ENCODE measurements around the gene DTWD1. TPM values are rescaled to one million over a fixed set of nuclear protein-coding genes. Genes with fewer than 3 reads are reported as not detected.

DTWD1 gene
- total and polyA plus RNA-seq, 9 of the 15 experiments (the other 6 are each of a cell fraction or from before 2014, with no cell fraction given), result 23.1 to 76.4 (median 36.5) TPM

DNA sequence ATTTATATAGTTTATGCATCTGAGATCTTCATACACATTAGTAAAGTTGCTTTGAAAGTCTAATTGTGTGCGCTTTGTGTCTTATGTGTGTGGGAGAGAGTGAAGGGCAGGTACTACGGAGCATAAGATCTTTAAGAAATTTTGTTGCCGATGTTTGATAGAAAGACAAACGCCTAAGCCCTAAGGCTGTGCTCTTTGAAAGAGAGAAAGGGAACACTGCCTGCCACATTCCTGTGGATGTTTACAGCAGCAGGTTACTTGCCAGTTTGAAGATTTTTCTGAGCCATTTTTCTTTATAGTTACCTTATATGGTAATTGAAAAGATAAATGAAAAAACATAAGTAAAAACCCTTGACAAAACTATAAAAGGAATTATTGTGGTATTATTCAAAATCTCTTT is 17.0 kb downstream of the DTWD1 start:
- Histone ChIP-seq H3K9ac (ENCODE audit: insufficient read depth in 1 of 2, low read depth in 2 of 2, low read length in 2 of 2) (no peak overlapping the region), H4K20me1 (replicated peaks; ENCODE audit: control insufficient read depth, insufficient read depth, low read length) (no peaks in the 10 kb centered on the region), H2AFZ (ENCODE audit: low read depth, low read length) (no peak overlapping the region), H3K4me1 (replicated peaks in 1 of 2; ENCODE audit: control insufficient read depth in 2 of 2, insufficient read depth in 2 of 2, low read length in 2 of 2) (no peaks in the 10 kb centered on the region), H3K9me1 (ENCODE audit: control insufficient read depth, insufficient read depth, low read length) (no peaks in the 10 kb centered on the region), H3K4me3 (no peak overlapping the region), H3K27me3 (ENCODE audit: control insufficient read depth in 2 of 2, insufficient read depth in 2 of 2, low read length in 2 of 2) (no peaks in the 10 kb centered on the region), H3K4me2 (ENCODE audit: insufficient read depth, low read length) (no peak overlapping the region), H3K36me3 (ENCODE audit: control insufficient read depth, insufficient read depth, low read length) (peaks cover 27% of the 10 kb centered on the region; the same call in 2 of the 3 replicates), H3K27ac (ENCODE audit: extremely low read depth, low read depth, low read length) (no peak overlapping the region), H3K9me3 (replicated peaks; ENCODE audit: control insufficient read depth, insufficient read depth, low read depth, low read length) (no peaks in the 10 kb centered on the region), H3K79me2 (ENCODE audit: control insufficient read depth, insufficient read depth, low read length) (no peaks in the 10 kb centered on the region)
- BruUV-seq (replicated peaks), result no TSS peak
- CTCF ChIA-PET (ENCODE audit: low intra/inter-chr PET ratio), result no interaction called here
- WGBS (ENCODE audit: insufficient coverage, low coverage, missing lambda C conversion rate), result 98% methylated on average over 4 of the region's 4 CpGs
- intact Hi-C loops (cut with micrococcal nuclease), result no loop called here
- FAIRE-seq, result no peak
- no peak for ATAC-seq
- DNase-seq (ENCODE audit: extremely low read depth in 1 of 4, low spot score in 3 of 4), result no peak
- POLR2A ChIA-PET, result no interaction called here
- TF ChIP-seq NFATC3 (IDR thresholded peaks at IDR 0.05) (no peak), HOXB6 (CRISPR knock-in tag; IDR thresholded peaks at IDR 0.05; ENCODE audit: borderline replicate concordance) (no peak), MTF1 (CRISPR knock-in tag; IDR thresholded peaks at IDR 0.05; ENCODE audit: borderline replicate concordance) (no peak), HNRNPH1 (optimal IDR thresholded peaks at IDR 0.05; ENCODE audit: low read depth, low read length) (no peak), NFE2L1 (tag; IDR thresholded peaks at IDR 0.05; ENCODE audit: borderline replicate concordance, low read depth) (no peak)
- TF ChIP-seq, protein P1, sequence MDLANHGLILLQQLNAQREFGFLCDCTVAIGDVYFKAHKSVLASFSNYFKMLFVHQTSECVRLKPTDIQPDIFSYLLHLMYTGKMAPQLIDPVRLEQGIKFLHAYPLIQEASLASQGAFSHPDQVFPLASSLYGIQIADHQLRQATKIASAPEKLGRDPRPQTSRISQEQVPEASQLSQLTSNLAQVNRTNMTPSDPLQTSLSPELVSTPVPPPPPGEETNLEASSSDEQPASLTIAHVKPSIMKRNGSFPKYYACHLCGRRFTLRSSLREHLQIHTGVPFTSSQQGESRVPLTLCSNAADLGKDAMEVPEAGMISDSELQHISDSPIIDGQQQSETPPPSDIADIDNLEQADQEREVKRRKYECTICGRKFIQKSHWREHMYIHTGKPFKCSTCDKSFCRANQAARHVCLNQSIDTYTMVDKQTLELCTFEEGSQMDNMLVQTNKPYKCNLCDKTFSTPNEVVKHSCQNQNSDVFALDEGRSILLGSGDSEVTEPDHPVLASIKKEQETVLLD (IDR thresholded peaks at IDR 0.05), result no peak
- TF ChIP-seq, protein P2, sequence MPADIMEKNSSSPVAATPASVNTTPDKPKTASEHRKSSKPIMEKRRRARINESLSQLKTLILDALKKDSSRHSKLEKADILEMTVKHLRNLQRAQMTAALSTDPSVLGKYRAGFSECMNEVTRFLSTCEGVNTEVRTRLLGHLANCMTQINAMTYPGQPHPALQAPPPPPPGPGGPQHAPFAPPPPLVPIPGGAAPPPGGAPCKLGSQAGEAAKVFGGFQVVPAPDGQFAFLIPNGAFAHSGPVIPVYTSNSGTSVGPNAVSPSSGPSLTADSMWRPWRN (IDR thresholded peaks at IDR 0.05; ENCODE audit: low read depth), result no peak
- in situ Hi-C loops (cut with MboI), result no loop called here
